Retinal pigment epithelial cell (primary cell): ENCODE data around the gene COX17.

ENCODE experiments used
- DNase-seq: peaks from one replicate; pipeline ENCODE4 v3.0.0-alpha.2; 2010; ENCODE audit warnings: low read depth
- H3K4me3 ChIP-seq: 2 replicates; pipeline ENCODE4 v1.5.1; 2011; ENCODE audit warnings: mild to moderate bottlenecking, low read length, control low read depth, moderate library complexity
- CTCF ChIP-seq: conservative IDR thresholded peaks from 2 replicates; pipeline ENCODE4 v1.5.1; 2011; ENCODE audit warnings: low read depth, low read length, control low read depth, inconsistent platforms

COX17 gene

DNA sequence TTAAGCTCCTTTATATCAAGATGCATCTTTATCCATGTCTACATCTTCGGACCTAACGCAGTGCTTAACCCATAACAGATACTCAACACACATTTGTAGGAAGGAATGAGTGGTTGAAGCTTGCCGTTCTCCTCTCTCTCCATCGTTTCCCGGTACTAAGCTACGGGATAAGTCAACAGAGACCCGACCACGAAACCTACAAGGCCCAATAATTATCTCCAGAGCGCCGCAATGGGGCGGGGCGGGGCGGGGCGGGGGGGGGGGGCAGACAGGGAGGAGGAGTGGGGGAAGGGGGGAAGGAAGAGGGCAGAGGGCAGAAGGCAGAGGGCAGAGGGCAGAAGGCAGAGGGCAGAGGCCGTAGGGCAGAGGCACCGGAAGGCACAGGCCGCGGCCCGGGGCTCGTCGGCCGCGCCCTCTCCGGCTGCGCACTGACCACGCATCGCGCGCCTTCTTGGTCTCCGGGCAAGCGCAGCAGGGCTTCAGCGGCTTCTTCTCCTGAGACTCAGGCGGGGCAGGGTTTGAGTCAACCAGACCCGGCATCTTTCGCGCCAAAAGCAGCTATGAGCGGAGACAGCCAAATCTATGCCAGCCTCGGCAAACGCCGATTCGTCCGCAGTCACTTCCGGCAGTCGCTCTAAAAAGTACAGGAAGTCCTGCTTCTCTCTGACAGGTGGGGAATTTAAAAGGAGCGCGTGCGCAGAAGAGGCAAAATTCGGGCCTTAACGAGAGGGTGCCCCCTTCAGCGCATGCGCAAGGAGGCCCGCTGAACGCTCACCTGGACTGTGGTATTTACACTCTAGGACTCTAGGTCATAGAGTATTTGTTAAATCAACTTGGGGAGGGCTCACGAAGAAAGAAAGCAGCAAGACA is at the start of gene COX17:
Gene COX17 (minus strand): TSS at position 636 of the 870 bp plus-strand sequence. CDS start 96 bp downstream, at position 540.
- peak; percentile 82 for DNase-seq
- TF ChIP-seq CTCF, result no peak

GRCh38 chr3:119726909-119727308 is 49.7 kb upstream of the COX17 start:
- H3K4me3 ChIP-seq, result no peak overlapping the region
- DNase-seq, result no peak
- no peak for TF ChIP-seq CTCF

More for the DNA sequence above, at the start of gene COX17:
- peak within 1 kb of the TSS; percentile 76 for H3K4me3 ChIP-seq

- no peak overlapping the region for H3K4me3 ChIP-seq
- TF ChIP-seq CTCF, result no peak
- no peak for DNase-seq
Observed at GRCh38 chr3:119723022-119723421, 45.8 kb upstream of the COX17 start.

- no peak for DNase-seq
- H3K4me3 ChIP-seq, result no peak overlapping the region
- TF ChIP-seq CTCF, result no peak
Observed at GRCh38 chr3:119717520-119717919, 40.3 kb upstream of the COX17 start.

- TF ChIP-seq CTCF, result no peak
- H3K4me3 ChIP-seq, result no peak overlapping the region
- no peak for DNase-seq
Observed at GRCh38 chr3:119716998-119717397, 39.8 kb upstream of the COX17 start.

DNA sequence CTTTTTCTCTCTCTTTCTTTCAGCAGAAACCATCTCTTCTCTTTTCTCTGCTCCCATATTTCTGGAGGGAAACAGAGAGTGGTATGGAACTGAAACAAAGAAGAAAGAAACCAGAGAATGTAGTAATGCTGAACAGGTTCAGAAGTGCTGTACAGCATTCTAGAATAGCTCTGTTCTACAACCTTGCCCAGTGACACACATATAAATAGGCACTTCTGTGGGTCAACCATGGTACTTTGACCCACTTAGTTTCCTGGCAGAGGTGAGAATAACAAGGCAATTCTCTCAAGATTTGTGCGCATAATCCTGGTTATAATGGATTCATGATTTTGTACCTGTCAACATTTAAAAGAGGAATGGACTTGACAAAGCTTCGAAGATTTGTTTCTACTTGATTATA is 37.9 kb upstream of the COX17 start:
- TF ChIP-seq CTCF, result no peak
- H3K4me3 ChIP-seq, result no peak overlapping the region
- no peak for DNase-seq
